Right hindlimb (tissue), 1 donor: ENCODE results near the gene ATP10D.

Experiments used
- DNase-seq: peaks from one replicate; pipeline ENCODE4 v3.0.0-alpha.2; 2018

Gene ATP10D

DNA sequence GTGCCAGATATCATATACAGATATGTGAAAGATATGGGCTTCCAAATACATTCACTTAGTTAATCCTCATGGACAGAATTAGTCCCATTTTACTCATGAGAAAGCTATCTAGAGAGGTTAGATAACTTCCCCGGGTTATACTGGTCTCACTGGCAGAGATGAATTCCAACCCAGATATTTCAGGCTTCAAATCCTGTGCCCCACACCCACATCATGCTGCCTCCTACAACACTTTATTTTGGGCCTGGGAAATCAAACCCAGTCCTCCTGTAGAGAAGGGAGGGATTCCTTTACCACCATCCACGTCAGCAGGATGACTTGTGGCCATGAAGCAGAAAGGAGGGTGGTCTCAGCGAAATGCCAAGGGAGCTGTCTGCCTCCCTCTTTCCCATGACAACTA lies 113.8 kb downstream of the ATP10D start:
- DNase-seq: no peak

DNA sequence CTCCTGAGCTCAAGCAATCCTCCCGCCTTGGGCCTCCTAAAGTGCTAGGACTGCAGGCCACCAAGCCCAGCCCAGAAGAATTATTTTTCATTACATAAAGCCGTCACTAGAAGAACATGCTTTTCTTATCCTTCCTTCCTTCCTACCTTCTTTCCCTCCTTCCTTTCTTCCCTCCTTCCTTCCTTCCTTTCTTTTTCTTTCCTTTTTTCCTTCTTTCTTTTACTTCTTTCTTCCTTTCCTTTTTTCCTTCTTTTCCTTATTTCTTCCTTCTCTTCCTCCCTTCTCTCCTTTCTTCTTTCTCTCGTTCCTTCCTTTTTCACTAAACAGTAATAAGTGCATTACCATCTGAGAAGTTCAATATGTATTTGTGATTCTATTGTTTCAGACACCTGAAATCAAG lies 121.4 kb downstream of the ATP10D start:
- DNase-seq: no peak

DNA sequence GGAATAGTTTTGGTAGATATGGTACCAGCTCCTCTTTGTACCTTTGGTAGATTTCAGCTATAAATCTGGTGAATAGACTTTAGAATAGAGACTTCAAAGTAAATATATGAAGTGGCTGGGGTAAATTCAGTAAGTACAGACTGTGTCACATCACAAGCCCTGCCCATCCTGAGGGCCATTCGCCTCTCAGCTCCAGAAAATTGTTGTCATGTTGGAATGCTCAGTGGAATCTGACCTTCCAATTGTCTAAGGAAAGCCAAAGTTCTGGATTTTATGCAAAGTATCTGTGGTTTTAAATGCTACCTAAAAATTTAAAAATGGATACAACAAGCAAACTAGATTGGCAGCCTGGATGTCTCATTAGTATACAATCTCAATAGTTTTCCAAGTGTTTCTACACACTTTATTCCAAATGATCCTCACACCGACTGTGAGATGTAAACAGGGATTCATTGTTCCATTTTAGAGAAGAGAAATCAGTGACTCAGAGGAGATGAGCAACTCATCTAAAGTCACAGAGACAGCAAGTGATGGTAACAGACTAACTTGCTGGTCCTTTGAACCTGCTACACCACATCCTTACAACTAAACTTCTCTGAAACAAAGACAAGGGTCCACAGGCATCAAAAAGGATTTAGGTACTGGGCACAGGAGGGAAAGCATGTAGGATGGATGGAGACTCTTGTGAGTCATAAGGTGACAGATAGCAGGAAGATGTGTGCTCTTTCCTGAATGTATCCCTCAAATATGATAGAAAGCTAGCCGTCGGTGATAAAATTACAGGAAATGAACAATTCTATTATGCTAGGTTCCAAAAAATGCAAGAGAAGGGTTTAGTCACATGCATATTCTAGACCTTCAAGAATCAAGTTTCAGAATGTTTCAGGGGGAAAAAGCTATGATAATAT lies 127.3 kb downstream of the ATP10D start:
- DNase-seq: no peak

DNA sequence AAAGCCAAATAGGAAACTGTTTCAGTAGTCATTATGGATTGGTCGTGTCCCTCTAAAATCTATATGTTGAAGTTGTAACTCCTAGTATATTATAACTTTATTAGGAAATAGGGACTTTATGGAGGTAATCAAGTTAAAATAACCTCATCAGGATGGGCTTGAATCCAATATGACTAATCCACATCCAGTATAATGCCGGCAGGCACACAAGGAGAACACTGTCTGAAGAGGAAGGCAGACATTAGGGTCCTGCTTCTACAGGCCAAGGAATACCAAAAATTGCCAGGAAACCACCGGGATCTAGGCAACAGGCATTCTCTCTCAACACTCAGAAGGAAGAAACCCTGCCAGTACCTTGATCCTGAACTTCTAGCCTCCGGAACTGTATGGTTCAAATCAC lies 130.3 kb downstream of the ATP10D start:
- DNase-seq: no peak

DNA sequence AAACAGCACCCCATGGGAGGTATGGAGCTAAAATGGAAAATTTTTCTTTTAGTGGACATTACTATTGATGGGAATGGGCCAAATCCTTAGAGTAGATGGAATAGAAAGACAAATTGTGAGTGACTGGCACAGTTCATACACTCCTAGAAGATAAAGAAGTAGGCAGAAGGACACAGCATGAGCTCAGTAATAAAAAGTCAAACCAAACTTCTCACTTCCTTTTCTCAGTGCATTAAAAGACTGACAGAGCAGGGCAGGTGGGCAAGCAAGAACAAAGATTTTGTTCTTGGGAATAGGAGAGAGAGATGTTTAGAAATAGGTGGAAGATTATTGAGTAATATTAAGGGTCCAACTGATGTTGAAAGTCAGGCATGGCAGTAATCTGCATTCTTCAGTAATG lies 132.5 kb downstream of the ATP10D start:
- DNase-seq: no peak

DNA sequence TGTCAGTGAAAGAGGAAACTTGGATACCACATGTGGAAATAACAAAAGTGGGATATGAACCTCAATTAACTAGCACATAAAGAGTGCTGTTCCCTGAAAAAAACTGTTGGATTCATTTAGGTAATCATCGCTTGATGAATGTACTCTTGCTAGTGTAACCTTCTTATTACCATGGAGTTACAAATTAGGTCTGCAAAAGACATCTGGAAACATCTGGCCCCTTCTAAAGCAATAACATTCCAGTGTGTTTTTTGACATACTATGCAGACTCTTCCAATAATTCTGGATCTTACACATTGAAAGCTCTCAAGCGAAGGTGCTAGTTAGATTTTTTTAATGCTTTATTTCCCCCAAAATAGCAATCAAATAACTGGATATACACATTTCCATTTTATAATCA lies 134.6 kb downstream of the ATP10D start:
- no peak for DNase-seq

DNA sequence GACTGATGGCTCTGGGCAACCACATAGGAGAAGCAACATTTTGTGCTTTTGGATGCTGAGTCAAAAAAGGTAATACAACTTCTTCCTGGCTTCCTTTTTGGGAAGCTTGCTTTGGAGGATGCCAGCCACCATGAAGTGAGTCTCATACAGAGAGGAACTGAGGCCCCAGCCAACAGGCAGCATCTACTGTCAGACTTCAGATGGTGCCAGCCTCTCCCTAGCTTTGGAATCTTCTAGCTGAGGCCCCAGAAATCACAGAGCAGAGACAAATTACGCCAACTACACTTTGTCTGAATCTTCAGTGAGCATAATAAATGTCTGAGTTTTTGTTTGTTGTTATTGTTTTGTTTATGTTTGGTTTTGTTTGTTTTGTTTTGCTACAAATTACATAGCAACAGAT lies 136.1 kb downstream of the ATP10D start:
- DNase-seq: no peak

DNA sequence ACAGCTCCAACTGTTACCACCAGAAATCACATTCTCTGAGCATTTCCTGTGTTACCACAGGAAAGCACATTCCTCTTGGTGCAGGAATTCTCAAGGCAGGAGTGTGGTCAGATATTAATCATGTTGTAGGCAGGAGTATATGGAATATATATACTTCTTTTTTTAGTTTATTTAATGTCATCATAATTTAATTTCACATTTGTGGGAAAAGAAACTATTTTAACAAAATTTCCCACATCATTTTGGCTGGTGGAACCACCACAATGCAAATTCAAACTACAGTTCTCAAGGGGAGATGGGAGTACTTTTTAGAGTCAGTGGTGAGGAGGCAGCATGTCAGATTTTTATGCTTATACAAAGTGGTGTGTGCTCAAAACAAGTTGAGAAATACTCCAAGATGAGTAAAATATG lies 139.0 kb downstream of the ATP10D start:
- no peak for DNase-seq

DNA sequence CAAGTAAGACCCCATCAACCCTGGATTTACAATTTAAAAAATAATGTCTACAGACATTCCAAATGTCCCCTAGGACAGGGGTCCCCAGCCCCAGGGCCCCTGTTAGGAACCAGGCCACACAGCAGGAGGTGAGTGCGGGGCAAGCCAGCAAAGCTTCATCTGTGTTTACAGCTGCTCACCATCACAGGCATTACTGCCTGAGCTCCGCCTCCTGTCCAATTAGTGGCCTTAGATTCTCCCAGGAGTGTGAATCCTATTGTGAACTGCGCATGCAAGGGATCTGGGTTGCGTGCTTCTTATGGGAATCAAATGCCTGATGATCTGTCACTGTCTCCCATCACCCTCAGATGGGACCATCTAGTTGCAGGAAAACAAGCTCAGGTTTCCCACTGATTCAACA lies 146.1 kb downstream of the ATP10D start:
- DNase-seq: no peak

DNA sequence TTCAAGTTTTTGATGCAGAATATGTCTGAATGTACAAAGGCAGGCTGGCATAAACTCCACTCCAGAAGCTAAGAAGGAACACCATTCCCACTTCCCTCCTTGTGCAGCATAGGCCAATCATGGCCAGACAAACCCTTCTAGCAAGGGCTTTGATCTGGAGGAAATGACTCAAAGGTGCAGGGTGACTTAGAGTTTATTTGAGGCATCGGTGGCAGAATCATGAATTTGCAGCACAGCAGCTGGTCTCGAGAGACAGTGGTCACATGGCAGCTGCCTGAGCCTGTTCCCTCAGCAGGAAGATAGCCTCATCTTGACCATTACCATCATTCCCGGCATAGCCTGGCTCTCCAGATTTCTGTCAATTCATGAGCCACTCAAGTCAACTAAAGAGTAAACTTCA lies 154.5 kb downstream of the ATP10D start:
- no peak for DNase-seq

DNA sequence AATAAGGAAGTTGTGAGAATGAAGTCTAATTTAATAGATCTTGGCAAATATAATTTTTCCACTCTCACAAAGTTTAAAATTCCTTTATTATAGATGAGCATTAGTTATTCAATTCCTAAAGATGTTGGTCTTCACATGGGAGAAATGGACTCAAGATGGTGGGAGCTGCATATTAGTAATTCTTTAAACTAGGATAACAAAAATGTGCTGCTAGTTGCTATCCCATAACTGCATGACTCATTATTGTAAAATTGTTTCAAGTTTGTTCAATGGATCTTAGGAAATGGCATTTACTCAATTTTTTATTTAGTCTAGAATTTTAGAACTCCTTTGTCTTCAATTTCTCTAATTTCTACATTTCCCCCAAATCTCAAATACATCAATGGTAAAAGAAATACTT lies 155.8 kb downstream of the ATP10D start:
- no peak for DNase-seq

DNA sequence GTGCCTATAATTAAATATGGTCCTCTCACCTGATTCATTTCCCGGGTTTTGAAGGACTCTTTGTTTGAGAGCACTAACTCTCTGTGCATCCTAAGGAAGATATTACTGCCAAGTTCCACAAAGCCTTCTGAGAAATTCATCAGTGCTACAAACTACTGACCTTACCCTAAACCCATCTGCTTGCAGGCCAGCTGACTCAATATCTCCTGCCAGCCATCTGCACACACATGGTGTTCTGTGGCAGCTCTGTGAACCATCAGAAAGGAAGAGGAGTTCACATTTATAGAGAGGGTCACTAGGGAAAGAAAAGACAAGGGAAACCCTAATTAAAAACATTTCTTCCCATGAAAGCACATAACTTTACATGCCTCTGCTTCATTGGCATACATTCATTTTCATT lies 156.7 kb downstream of the ATP10D start:
- DNase-seq: no peak

DNA sequence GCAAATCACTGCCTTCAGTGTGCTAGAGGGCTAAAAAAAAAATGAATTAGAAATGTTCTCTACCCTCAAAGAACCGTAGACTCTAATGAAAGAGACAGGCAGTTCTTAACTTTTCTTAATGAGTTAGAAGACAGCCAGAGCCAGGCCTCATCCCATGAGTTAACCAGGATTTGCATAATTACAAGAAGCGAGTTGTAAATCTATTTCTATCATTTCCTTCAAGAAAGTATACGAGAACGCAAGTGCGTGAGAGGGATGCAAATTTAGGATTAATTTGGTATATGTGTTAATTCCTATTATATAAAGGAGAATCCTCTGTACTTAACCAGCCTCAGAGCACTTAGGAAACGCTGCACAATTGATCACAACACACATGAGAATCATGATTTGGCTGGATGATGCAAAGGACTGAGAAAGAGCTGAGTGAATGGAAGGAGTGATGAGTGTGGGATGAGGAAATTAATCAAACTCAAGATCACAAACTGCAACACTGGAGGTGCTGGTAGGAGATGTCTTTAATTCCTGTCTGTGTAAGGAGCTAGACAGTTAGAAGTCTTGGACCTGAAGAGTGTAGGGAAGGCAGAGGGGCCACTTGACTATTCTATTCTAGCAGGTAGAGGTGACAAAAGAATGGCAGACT lies 157.2 kb downstream of the ATP10D start:
- DNase-seq: no peak
